GM06990 (cell line): ENCODE measurements around the gene MEGF11.
"Not testable (repeated sequence)": the region's sequence is repeated elsewhere in the genome, so short reads cannot be mapped to it uniquely, and the experiment has no call there.

Experiments
- DNase-seq: peaks from one replicate; pipeline ENCODE4 v3.0.0-alpha.2; 2011; ENCODE audit not compliant: insufficient read length; ENCODE audit errors: extremely low read depth
- H3K27me3 ChIP-seq: replicated peaks from 2 replicates; pipeline ENCODE4 v1.6.0; 2011; ENCODE audit warnings: low read length; ENCODE audit not compliant: control insufficient read depth, insufficient read depth
- H3K36me3 ChIP-seq: 2 replicates; pipeline ENCODE4 v1.5.1; 2011; ENCODE audit warnings: low read length; ENCODE audit not compliant: control insufficient read depth, insufficient read depth
- H3K4me3 ChIP-seq: replicated peaks from 2 replicates; pipeline ENCODE4 v1.5.1; 2011; ENCODE audit warnings: low read depth, mild to moderate bottlenecking, control low read depth, low read length
- TF ChIP-seq, protein P1 (sequence below): IDR thresholded peaks from 2 replicates; pipeline ENCODE4 v1.5.1; 2011; ENCODE audit warnings: low read length, control low read depth, mild to moderate bottlenecking, inconsistent platforms; ENCODE audit not compliant: insufficient read depth, poor library complexity, severe bottlenecking

MEGF11 gene

DNA sequence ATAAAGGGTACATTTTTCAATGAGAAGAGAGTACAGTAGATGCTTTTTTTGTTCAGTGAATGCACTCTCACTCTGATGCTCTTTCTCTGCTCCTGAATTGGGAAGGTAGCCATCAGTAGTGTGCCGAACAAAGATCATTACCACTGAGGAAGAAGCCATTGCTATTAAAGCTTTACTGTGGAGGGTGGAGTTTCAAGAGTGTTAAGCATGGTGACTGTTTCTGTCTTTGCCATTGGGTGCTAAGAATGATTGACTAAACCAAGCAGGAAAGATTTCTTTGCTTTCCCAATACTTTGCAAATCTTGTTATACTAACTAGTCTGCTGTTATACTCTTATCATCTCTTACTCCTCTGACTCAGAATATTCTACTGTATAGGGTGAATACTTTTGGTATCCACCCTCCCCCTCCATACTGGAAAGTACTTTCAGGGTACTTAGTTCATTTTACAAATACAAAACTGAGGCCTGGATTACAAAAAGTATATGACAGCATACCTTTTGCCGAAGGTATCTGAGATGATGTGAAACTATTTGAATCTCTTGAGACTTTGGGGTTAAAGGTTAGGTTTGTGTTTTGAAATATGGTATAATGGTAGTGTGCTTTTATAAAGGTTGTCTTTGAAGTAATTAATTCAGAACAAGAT, 382.5 kb downstream of the MEGF11 start:
- Histone ChIP-seq H3K27me3 (no peaks in the 10 kb centered on the region), H3K4me3 (peak overlapping the region; percentile 99), H3K36me3 (peaks cover 2% of the 10 kb centered on the region; the same call in 1 of the 2 replicates)
- DNase-seq, result peak; percentile 31
- TF ChIP-seq, protein P1, sequence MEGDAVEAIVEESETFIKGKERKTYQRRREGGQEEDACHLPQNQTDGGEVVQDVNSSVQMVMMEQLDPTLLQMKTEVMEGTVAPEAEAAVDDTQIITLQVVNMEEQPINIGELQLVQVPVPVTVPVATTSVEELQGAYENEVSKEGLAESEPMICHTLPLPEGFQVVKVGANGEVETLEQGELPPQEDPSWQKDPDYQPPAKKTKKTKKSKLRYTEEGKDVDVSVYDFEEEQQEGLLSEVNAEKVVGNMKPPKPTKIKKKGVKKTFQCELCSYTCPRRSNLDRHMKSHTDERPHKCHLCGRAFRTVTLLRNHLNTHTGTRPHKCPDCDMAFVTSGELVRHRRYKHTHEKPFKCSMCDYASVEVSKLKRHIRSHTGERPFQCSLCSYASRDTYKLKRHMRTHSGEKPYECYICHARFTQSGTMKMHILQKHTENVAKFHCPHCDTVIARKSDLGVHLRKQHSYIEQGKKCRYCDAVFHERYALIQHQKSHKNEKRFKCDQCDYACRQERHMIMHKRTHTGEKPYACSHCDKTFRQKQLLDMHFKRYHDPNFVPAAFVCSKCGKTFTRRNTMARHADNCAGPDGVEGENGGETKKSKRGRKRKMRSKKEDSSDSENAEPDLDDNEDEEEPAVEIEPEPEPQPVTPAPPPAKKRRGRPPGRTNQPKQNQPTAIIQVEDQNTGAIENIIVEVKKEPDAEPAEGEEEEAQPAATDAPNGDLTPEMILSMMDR, result no peak

DNA sequence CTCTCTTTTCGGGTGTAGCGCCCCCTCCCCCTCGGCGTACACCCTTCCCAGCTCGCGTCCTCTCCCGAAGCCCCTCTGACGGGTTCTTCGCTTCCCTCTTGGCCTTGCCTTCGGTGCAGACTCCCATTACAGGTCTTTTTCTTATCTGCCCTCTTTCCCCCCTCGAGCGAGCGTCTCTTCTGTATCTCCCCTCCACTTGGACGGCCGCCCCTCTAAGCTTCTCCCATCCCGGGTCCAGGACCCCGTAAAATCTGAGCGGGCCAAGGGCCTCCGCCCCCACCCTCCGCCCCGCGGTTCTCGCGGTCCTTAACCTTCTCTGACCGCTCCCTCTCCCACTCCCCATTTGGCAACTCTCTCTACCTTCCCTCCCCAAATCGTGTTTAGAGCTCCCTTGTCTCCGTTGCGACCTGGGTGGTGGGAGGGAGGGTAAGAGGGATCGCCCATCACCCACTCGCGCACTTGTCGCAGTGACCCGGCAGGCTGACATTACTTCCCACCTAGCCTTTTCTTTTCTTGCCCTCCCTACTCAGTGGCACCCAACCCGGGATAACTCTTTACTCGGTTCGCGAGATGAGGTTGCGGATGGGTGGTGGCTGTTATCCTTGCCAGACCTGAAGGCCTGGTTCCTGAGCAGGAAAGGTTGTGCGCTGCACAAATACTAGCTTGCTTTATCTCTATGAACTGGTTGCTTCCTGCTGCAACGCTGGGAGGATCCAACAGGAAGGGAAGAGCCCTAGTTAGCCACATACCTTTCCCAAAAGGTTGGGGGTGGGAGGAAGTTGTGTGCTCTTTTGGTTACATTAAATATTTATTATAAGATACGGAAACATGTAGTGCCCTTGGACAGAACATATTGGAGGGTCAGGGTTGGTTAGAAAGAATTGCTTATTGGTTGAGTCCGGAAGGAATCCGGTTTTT, 383.3 kb downstream of the MEGF11 start:
- TF ChIP-seq, protein P1, result no peak
- Histone ChIP-seq H3K4me3 (peak overlapping the region; percentile 99), H3K27me3 (no peaks in the 10 kb centered on the region), H3K36me3 (peaks cover 2% of the 10 kb centered on the region; the same call in 1 of the 2 replicates)
- peak; percentile 46 for DNase-seq

DNA sequence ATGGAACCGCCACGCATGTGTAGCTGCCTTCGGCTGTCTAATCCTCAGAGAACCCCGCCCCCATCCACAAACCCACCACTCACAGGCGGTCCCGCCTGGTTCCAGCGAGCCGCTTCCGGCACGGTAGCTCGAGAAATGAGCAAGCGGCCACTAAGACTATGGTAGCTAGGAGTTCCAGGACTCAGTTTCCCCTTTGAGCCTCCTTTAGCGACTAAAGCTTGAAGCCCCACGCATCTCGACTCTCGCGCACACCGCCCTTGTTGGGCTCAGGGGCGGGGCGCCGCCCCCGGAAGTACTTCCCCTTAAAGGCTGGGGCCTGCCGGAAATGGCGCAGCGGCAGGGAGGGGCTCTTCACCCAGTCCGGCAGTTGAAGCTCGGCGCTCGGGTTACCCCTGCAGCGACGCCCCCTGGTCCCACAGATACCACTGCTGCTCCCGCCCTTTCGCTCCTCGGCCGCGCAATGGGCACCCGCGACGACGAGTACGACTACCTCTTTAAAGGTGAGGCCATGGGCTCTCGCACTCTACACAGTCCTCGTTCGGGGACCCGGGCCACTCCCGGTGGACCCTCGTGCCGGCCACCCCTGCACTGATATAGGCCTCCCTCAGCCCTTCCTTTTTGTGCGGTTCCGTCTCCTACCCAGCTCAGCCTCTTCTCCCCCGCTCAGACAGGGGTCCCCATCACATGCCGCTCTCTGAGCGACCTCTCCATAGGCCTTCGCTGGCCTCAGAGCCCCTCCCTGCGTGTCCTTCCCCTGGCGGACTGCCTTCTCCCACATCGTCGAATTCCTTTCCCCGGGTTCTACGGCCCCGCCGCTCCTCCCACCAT, 384.2 kb downstream of the MEGF11 start, which contains the start of gene RAB11A:
RAB11A (plus strand) TSS at position 366 of the 828 bp plus-strand sequence; CDS start at position 461, 95 bp downstream.
- peak within 1 kb of the TSS; percentile 99 for H3K4me3 ChIP-seq
- TF ChIP-seq, protein P1, result peak; percentile 47
- peak; percentile 97 for DNase-seq
- H3K36me3 ChIP-seq, result no peaks in the 10 kb centered on the region
- H3K27me3 ChIP-seq, result no peaks in the 10 kb centered on the region

DNA sequence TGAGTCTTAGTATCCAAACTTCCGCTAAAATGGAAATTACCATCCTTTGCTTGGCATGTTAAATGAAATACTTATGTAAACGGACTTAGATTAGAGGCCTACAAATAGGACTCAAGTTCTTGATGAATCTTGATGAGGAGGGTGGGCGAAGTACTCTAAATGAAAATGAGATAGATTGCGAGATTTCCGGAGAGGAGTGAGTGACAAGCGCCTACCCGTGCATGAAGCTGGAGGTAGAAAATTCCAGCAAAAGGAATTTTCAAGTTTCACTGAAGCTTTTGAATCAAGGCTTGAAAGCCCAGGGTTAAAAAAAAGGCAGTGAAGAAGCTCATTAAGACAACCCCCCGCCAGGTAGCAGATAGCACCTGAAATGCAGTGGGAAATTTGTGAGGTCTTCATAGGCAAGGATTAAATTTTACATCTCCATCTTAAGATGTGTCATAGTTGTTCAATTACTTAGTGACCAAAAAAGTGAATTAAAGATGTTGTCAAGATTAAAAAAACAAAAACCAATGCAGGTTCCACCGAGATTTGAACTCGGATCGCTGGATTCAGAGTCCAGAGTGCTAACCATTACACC, 384.9 kb downstream of the MEGF11 start:
- no peak for DNase-seq
- H3K36me3 ChIP-seq, result no peaks in the 10 kb centered on the region
- TF ChIP-seq, protein P1, result no peak
- no peaks in the 10 kb centered on the region for H3K27me3 ChIP-seq
- peak overlapping the region; percentile 99 for H3K4me3 ChIP-seq

DNA sequence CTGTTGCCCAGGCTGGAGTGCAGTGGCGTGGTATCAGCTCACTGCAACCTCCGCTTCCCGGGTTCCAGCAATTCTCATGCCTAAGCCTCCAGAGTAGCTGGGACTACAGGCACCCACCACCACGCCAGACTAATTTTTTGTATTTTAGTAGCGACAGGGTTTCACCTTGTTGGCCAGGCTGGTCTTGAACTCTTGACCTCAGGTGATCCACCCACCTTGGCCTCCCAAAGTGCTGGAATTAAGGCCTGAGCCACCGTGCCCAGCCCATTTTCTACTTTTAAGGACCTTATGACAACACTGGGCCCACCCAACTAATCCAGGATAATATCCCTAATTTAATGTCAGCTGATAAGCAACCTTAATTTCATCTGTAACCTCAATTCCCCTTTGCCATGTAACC, 385.6 kb downstream of the MEGF11 start:
- H3K27me3 ChIP-seq, H3K4me3 ChIP-seq, H3K36me3 ChIP-seq, DNase-seq: not testable (repeated sequence)
